ENCODE data around the gene OR14K1.

OR14K1 gene

GRCh38 chr1:247769603-247770002 lies 31.2 kb downstream of the OR14K1 start:
- H3K4me2 ChIP-seq (ENCODE audit: low read depth, low read length, poor library complexity, severe bottlenecking), result no peak overlapping the region
- no peak overlapping the region for H3K9ac ChIP-seq (ENCODE audit: low read depth, low read length, poor library complexity, severe bottlenecking)
- no peaks in the 10 kb centered on the region for H3K9me2 ChIP-seq (replicated peaks; ENCODE audit: low read depth, low read length)
- H3K4me3 ChIP-seq (ENCODE audit: low read length, poor library complexity, severe bottlenecking), result no peak overlapping the region
- TF ChIP-seq EZH2phosphoT487 (IDR thresholded peaks at IDR 0.05; ENCODE audit: borderline replicate concordance) (no peak), CTCF (conservative IDR thresholded peaks at IDR 0.05; ENCODE audit: low read length) (no peak)
- no peaks in the 10 kb centered on the region for H4K20me1 ChIP-seq (ENCODE audit: insufficient read depth, low read length, poor library complexity, severe bottlenecking)
- H3K27me3 ChIP-seq (ENCODE audit: insufficient read depth, low read length, poor library complexity, severe bottlenecking), result no peaks in the 10 kb centered on the region
- no peaks in the 10 kb centered on the region for H3K36me3 ChIP-seq (ENCODE audit: insufficient read depth, low read length)
- no peaks in the 10 kb centered on the region for H3F3A ChIP-seq (ENCODE audit: low read depth)
- no peaks in the 10 kb centered on the region for H3K9me3 ChIP-seq (ENCODE audit: insufficient read depth, low read depth, low read length)
- H3K79me2 ChIP-seq (ENCODE audit: insufficient read depth, low read length), result no peaks in the 10 kb centered on the region
- no peaks in the 10 kb centered on the region for H3K4me1 ChIP-seq (ENCODE audit: insufficient read depth, low read length, poor library complexity, severe bottlenecking)
- no peak overlapping the region for H2AFZ ChIP-seq (ENCODE audit: low read length)
